ENCODE results near the gene BAMBI.

Gene BAMBI

GRCh38 chr10:28732091-28732490 is 54.8 kb downstream of the BAMBI start:
- H3K4me3 ChIP-seq (IDR thresholded peaks at IDR 0.05; ENCODE audit: insufficient read depth, low read depth, low read length): no peak overlapping the region
- no peak overlapping the region for H3K27ac ChIP-seq
- H3K79me2 ChIP-seq (ENCODE audit: insufficient read depth, low read depth): no peaks in the 10 kb centered on the region
- H3K36me3 ChIP-seq (ENCODE audit: insufficient read depth): no peaks in the 10 kb centered on the region
- H3K4me2 ChIP-seq: no peak overlapping the region
- no peak overlapping the region for H3K9ac ChIP-seq
- TF ChIP-seq, protein P1, sequence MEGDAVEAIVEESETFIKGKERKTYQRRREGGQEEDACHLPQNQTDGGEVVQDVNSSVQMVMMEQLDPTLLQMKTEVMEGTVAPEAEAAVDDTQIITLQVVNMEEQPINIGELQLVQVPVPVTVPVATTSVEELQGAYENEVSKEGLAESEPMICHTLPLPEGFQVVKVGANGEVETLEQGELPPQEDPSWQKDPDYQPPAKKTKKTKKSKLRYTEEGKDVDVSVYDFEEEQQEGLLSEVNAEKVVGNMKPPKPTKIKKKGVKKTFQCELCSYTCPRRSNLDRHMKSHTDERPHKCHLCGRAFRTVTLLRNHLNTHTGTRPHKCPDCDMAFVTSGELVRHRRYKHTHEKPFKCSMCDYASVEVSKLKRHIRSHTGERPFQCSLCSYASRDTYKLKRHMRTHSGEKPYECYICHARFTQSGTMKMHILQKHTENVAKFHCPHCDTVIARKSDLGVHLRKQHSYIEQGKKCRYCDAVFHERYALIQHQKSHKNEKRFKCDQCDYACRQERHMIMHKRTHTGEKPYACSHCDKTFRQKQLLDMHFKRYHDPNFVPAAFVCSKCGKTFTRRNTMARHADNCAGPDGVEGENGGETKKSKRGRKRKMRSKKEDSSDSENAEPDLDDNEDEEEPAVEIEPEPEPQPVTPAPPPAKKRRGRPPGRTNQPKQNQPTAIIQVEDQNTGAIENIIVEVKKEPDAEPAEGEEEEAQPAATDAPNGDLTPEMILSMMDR (conservative IDR thresholded peaks at IDR 0.05; ENCODE audit: low read depth, low read length): no peak
- no peaks in the 10 kb centered on the region for H3K27me3 ChIP-seq (ENCODE audit: insufficient read depth, low read depth)
- H2AFZ ChIP-seq (ENCODE audit: low read depth): no peak overlapping the region
- H3K4me1 ChIP-seq (ENCODE audit: low read depth, poor library complexity, severe bottlenecking): no peaks in the 10 kb centered on the region
- no peaks in the 10 kb centered on the region for H4K20me1 ChIP-seq (ENCODE audit: insufficient read depth)
